ACC112 (cell line): ENCODE data around the gene CRADD.

Experiments used
- H2AFZ ChIP-seq: fragments of 200-600 bp; sonication (generic); one replicate; pipeline ENCODE4 v1.6.0; 2017; ENCODE audit warnings: antibody characterized with exemption, low read length; ENCODE audit not compliant: unreplicated experiment
- H3K27ac ChIP-seq: fragments of 200-600 bp; sonication (generic); 2 replicates; pipeline ENCODE4 v1.5.1; 2014; ENCODE audit warnings: low read depth, mild to moderate bottlenecking, antibody characterized with exemption, low read length, moderate library complexity
- H3K27me3 ChIP-seq: fragments of 200-600 bp; sonication (generic); 2 replicates; pipeline ENCODE4 v1.6.1; 2014; ENCODE audit warnings: mild to moderate bottlenecking, antibody characterized with exemption, low read length, moderate library complexity, mixed read lengths; ENCODE audit not compliant: insufficient read depth
- H3K36me3 ChIP-seq: fragments of 200-600 bp; sonication (generic); 2 replicates; pipeline ENCODE4 v1.6.1; 2016; ENCODE audit warnings: mild to moderate bottlenecking, antibody characterized with exemption, low read length, moderate library complexity, mixed read lengths; ENCODE audit not compliant: insufficient read depth
- H3K4me1 ChIP-seq: fragments of 200-600 bp; sonication (generic); one replicate; pipeline ENCODE4 v1.6.1; 2016; ENCODE audit warnings: low read length, mixed read lengths; ENCODE audit not compliant: insufficient read depth, unreplicated experiment, control insufficient read depth
- H3K4me3 ChIP-seq: fragments of 200-600 bp; sonication (generic); 2 replicates; pipeline ENCODE4 v1.5.1; 2014; ENCODE audit warnings: mild to moderate bottlenecking, low read depth, low read length
- H3K79me2 ChIP-seq: fragments of 200-600 bp; sonication (generic); one replicate; pipeline ENCODE4 v1.6.0; 2016; ENCODE audit warnings: low read length; ENCODE audit not compliant: control insufficient read depth, unreplicated experiment, insufficient read depth

CRADD gene

GRCh38 chr12:93719710-93720109 lies 42.5 kb downstream of the CRADD start:
- no peaks in the 10 kb centered on the region for H3K79me2 ChIP-seq
- no peaks in the 10 kb centered on the region for H3K27me3 ChIP-seq
- H3K27ac ChIP-seq = no peak overlapping the region
- H3K36me3 ChIP-seq = no peaks in the 10 kb centered on the region
- H2AFZ ChIP-seq = no peak overlapping the region
- no peak overlapping the region for H3K4me3 ChIP-seq
- peaks cover 7% of the 10 kb centered on the region for H3K4me1 ChIP-seq

GRCh38 chr12:93720559-93720958 lies 43.4 kb downstream of the CRADD start:
- Histone ChIP-seq H3K4me1 (peaks cover 7% of the 10 kb centered on the region), H3K27ac (no peak overlapping the region), H3K79me2 (no peaks in the 10 kb centered on the region), H3K27me3 (no peaks in the 10 kb centered on the region), H3K36me3 (no peaks in the 10 kb centered on the region), H3K4me3 (no peak overlapping the region), H2AFZ (no peak overlapping the region)

GRCh38 chr12:93722179-93722578 lies 45.0 kb downstream of the CRADD start:
- Histone ChIP-seq H3K4me3 (no peak overlapping the region), H3K4me1 (peaks cover 7% of the 10 kb centered on the region), H3K36me3 (no peaks in the 10 kb centered on the region), H3K27ac (no peak overlapping the region), H3K79me2 (no peaks in the 10 kb centered on the region), H3K27me3 (no peaks in the 10 kb centered on the region), H2AFZ (no peak overlapping the region)

- no peak overlapping the region for H2AFZ ChIP-seq
- H3K27me3 ChIP-seq = no peaks in the 10 kb centered on the region
- H3K79me2 ChIP-seq = no peaks in the 10 kb centered on the region
- H3K27ac ChIP-seq = no peak overlapping the region
- H3K4me3 ChIP-seq = no peak overlapping the region
- H3K36me3 ChIP-seq = no peaks in the 10 kb centered on the region
- peaks cover 7% of the 10 kb centered on the region for H3K4me1 ChIP-seq
Observed at GRCh38 chr12:93722835-93723567, 45.8 kb downstream of the CRADD start.

GRCh38 chr12:93723568-93723930 lies 46.4 kb downstream of the CRADD start:
- H3K27me3 ChIP-seq = no peaks in the 10 kb centered on the region
- H3K27ac ChIP-seq = no peak overlapping the region
- H3K36me3 ChIP-seq = no peaks in the 10 kb centered on the region
- no peak overlapping the region for H3K4me3 ChIP-seq
- peaks cover 7% of the 10 kb centered on the region for H3K4me1 ChIP-seq
- H2AFZ ChIP-seq = no peak overlapping the region
- H3K79me2 ChIP-seq = no peaks in the 10 kb centered on the region

- H3K79me2 ChIP-seq = no peaks in the 10 kb centered on the region
- no peak overlapping the region for H3K27ac ChIP-seq
- H3K27me3 ChIP-seq = no peaks in the 10 kb centered on the region
- H3K4me3 ChIP-seq = no peak overlapping the region
- H2AFZ ChIP-seq = no peak overlapping the region
- no peaks in the 10 kb centered on the region for H3K36me3 ChIP-seq
- H3K4me1 ChIP-seq = peaks cover 7% of the 10 kb centered on the region
Observed at GRCh38 chr12:93725531-93725930, 48.4 kb downstream of the CRADD start.

GRCh38 chr12:93727195-93727811 lies 50.1 kb downstream of the CRADD start:
- no peak overlapping the region for H3K27ac ChIP-seq
- H3K27me3 ChIP-seq = no peaks in the 10 kb centered on the region

GRCh38 chr12:93727911-93728310 lies 50.7 kb downstream of the CRADD start:
- Histone ChIP-seq H2AFZ (no peak overlapping the region), H3K79me2 (no peaks in the 10 kb centered on the region), H3K27ac (no peak overlapping the region), H3K27me3 (no peaks in the 10 kb centered on the region), H3K4me1 (peaks cover 7% of the 10 kb centered on the region), H3K4me3 (no peak overlapping the region), H3K36me3 (no peaks in the 10 kb centered on the region)

More at GRCh38 chr12:93727195-93727811, 50.1 kb downstream of the CRADD start:
- no peaks in the 10 kb centered on the region for H3K79me2 ChIP-seq
- H3K36me3 ChIP-seq = no peaks in the 10 kb centered on the region
- H2AFZ ChIP-seq = no peak overlapping the region
- H3K4me1 ChIP-seq = peaks cover 7% of the 10 kb centered on the region
- H3K4me3 ChIP-seq = no peak overlapping the region

GRCh38 chr12:93729934-93730333 lies 52.8 kb downstream of the CRADD start:
- H3K79me2 ChIP-seq = no peaks in the 10 kb centered on the region
- no peaks in the 10 kb centered on the region for H3K4me1 ChIP-seq
- H3K27me3 ChIP-seq = no peaks in the 10 kb centered on the region
- no peak overlapping the region for H3K27ac ChIP-seq
- H3K36me3 ChIP-seq = no peaks in the 10 kb centered on the region
- H3K4me3 ChIP-seq = no peak overlapping the region
- H2AFZ ChIP-seq = no peak overlapping the region

GRCh38 chr12:93733358-93733757 lies 56.2 kb downstream of the CRADD start:
- Histone ChIP-seq H3K36me3 (no peaks in the 10 kb centered on the region), H3K79me2 (no peaks in the 10 kb centered on the region), H3K4me1 (no peaks in the 10 kb centered on the region), H3K4me3 (no peak overlapping the region), H3K27ac (no peak overlapping the region), H3K27me3 (no peaks in the 10 kb centered on the region), H2AFZ (no peak overlapping the region)

GRCh38 chr12:93733928-93734327 lies 56.8 kb downstream of the CRADD start:
- no peaks in the 10 kb centered on the region for H3K36me3 ChIP-seq
- H3K4me1 ChIP-seq = peaks cover 4% of the 10 kb centered on the region
- no peak overlapping the region for H2AFZ ChIP-seq
- H3K4me3 ChIP-seq = no peak overlapping the region
- no peaks in the 10 kb centered on the region for H3K79me2 ChIP-seq
- no peaks in the 10 kb centered on the region for H3K27me3 ChIP-seq
- no peak overlapping the region for H3K27ac ChIP-seq
